Bronchial epithelial cell (primary cell): ENCODE results near the gene COMMD1. TPM values are rescaled to one million over a fixed set of nuclear protein-coding genes. Genes with fewer than 3 reads are reported as not detected.

Experiments used
- DNase-seq: peaks from one replicate; pipeline ENCODE4 v3.0.0-alpha.2; 2010; ENCODE audit warnings: low read depth
- FAIRE-seq: peaks from 2 replicates; lab custom pipeline; 2011; peaks lifted over from hg19 to GRCh38; lab: Jason Lieb, UNC
- H3K27me3 ChIP-seq: 2 replicates; pipeline ENCODE4 v1.5.1; 2011; ENCODE audit warnings: low read length; ENCODE audit not compliant: control insufficient read depth, insufficient read depth
- H3K36me3 ChIP-seq: 2 replicates; pipeline ENCODE4 v1.5.1; 2011; ENCODE audit warnings: low read length; ENCODE audit not compliant: control insufficient read depth, insufficient read depth
- H3K4me3 ChIP-seq: 2 replicates; pipeline ENCODE4 v1.5.1; 2011; ENCODE audit warnings: mild to moderate bottlenecking, low read depth, low read length, control low read depth
- CTCF ChIP-seq: IDR thresholded peaks from 2 replicates; pipeline ENCODE4 v1.5.1; 2011; ENCODE audit warnings: mild to moderate bottlenecking, moderate library complexity, low read length, control low read depth, inconsistent platforms; ENCODE audit not compliant: insufficient read depth, severe bottlenecking
- total RNA-seq: library from RNA; depleted of rRNA; stranded (reverse); fragments of >200 nt; gene quantifications from 2 replicates; pipeline ENCODE4 v1.2.1, GENCODE V29; 2014

The COMMD1 gene
- total RNA-seq, 1 donor from 2014 or later = 30.5 TPM

GRCh38 chr2:61966087-61966727 lies 60.7 kb downstream of the COMMD1 start:
- FAIRE-seq = no peak
- Histone ChIP-seq H3K27me3 (no peaks in the 10 kb centered on the region), H3K36me3 (no peaks in the 10 kb centered on the region), H3K4me3 (no peak overlapping the region)
- no peak for TF ChIP-seq CTCF
- DNase-seq = no peak

GRCh38 chr2:61967262-61967661 lies 61.8 kb downstream of the COMMD1 start:
- no peak for FAIRE-seq
- TF ChIP-seq CTCF = no peak

GRCh38 chr2:61969376-61969775 lies 63.9 kb downstream of the COMMD1 start:
- H3K27me3 ChIP-seq = no peaks in the 10 kb centered on the region
- no peak overlapping the region for H3K4me3 ChIP-seq
- no peaks in the 10 kb centered on the region for H3K36me3 ChIP-seq
- DNase-seq (peak; percentile 72), FAIRE-seq (no peak)
- no peak for TF ChIP-seq CTCF

More at GRCh38 chr2:61967262-61967661, 61.8 kb downstream of the COMMD1 start:
- no peak for DNase-seq
- H3K27me3 ChIP-seq = no peaks in the 10 kb centered on the region
- no peaks in the 10 kb centered on the region for H3K36me3 ChIP-seq
- H3K4me3 ChIP-seq = no peak overlapping the region

GRCh38 chr2:61970807-61971556 lies 65.5 kb downstream of the COMMD1 start:
- H3K36me3 ChIP-seq = no peaks in the 10 kb centered on the region
- H3K27me3 ChIP-seq = no peaks in the 10 kb centered on the region
- peak; percentile 52 for TF ChIP-seq CTCF
- DNase-seq (peak; percentile 67), FAIRE-seq (no peak)
- H3K4me3 ChIP-seq = peak overlapping the region; percentile 46

- Histone ChIP-seq H3K36me3 (no peaks in the 10 kb centered on the region), H3K27me3 (no peaks in the 10 kb centered on the region), H3K4me3 (no peak overlapping the region)
- TF ChIP-seq CTCF = no peak
- no peak for FAIRE-seq
- DNase-seq = no peak
Observed at GRCh38 chr2:61978522-61978921, 73.0 kb downstream of the COMMD1 start.
